Measurements from ENCODE around the gene GPR3.

GRCh38 chr1:27444632-27445031 lies 52.2 kb downstream of the GPR3 start:
- TF ChIP-seq CTCF (IDR thresholded peaks at IDR 0.05) = no peak
- no peak for TF ChIP-seq POLR2AphosphoS5 (IDR thresholded peaks at IDR 0.05)
- no peak for TF ChIP-seq POLR2A (IDR thresholded peaks at IDR 0.05)
- no peak for TF ChIP-seq EP300 (IDR thresholded peaks at IDR 0.05; ENCODE audit: low read depth)
